ENCODE measurements around the gene SLC6A18. TPM values are rescaled to one million over a fixed set of nuclear protein-coding genes. Genes with fewer than 3 reads are reported as not detected.
"Not testable (repeated sequence)": the region's sequence is repeated elsewhere in the genome, so short reads cannot be mapped to it uniquely, and the experiment has no call there.

Gene SLC6A18
- total RNA-seq, 2 donors from 2014 or later = 0.27 TPM; not detected in 1

DNA sequence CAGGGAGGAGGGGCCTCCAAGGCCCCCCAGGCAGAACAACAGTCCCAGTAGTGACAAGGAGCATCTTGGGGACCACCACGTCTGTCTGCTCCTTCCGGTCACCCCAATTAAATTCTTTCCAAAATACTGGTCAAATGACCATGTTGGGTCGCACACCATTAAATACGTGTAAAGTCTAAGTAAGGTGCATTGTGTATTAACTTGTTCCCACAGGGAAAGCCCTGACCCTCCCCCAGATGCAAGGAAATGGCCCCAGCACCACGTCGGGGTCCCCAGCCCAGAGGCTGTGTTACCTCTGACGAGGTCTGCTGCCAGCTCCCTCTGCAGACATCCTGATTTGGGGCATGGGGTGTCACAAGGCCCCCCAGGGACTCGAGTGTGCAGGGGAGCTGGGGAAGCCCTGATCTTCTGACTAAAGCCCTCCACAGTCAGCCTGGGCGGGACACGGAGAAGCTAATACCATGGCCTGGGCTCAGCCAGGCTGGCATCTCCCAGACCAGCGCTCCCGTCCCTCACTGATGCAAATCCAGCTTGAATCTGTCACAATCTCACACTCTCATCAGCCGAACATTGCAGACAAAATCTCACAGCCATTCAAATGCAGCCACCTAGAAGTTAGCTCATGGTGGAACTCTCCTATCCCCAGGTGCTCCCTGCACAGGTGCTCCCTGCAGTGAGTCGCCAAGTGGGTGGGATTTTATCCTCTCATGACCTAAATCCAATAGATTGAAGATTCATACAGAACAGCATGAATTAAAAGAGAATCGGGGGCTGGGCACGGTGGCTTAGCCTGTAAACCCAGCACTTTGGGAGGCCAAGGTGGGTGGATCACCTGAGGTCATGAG is 56.1 kb downstream of the SLC6A18 start:
- DNase-seq = no peak
- intact Hi-C loops (cut with DNase I) = no loop called here
- TF ChIP-seq, protein P1, sequence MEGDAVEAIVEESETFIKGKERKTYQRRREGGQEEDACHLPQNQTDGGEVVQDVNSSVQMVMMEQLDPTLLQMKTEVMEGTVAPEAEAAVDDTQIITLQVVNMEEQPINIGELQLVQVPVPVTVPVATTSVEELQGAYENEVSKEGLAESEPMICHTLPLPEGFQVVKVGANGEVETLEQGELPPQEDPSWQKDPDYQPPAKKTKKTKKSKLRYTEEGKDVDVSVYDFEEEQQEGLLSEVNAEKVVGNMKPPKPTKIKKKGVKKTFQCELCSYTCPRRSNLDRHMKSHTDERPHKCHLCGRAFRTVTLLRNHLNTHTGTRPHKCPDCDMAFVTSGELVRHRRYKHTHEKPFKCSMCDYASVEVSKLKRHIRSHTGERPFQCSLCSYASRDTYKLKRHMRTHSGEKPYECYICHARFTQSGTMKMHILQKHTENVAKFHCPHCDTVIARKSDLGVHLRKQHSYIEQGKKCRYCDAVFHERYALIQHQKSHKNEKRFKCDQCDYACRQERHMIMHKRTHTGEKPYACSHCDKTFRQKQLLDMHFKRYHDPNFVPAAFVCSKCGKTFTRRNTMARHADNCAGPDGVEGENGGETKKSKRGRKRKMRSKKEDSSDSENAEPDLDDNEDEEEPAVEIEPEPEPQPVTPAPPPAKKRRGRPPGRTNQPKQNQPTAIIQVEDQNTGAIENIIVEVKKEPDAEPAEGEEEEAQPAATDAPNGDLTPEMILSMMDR (IDR thresholded peaks at IDR 0.05) = no peak

DNA sequence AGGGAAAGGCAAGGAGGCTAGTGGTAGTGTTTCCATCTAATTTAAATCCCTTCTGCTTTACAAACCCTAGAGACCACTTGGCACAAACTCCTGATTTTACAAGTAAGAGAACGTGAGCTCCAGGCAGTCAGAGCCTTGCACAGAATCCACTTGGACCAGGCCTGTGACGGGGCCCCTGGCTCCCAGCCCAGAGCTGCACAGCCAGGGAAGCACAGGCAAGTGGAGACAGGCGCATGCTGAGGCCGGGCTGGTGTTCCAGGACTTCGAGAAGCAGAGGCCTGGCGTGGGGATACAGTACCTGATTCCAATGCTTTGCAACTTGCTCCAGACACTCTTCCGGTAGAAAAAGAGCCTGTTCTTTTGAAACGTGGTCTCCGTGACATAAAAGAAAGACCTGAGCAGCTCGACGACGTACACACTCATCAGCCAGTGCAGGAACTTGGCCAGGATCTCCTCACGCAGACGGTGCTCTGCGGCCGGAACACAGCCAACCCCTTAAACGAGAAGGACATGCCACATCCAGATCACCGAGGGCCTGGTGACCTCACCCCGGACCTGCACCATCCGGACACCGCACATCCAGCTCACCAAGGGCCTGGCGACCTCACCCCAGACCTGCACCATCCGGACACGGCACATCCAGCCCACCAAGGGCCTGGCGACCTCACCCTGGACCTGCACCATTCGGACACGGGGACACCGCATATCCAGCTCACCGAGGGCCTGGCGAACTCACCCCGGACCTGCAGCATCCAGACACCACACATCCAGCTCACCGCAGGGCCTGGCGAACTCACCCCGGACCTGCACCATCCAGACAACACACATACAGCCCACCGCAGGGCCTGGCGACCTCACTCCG is 57.2 kb downstream of the SLC6A18 start:
- H3K9ac ChIP-seq (ENCODE audit: low read depth in 2 of 2, low read length in 2 of 2) = no peak overlapping the region
- no peak overlapping the region for H3K27ac ChIP-seq
- H3K4me1 ChIP-seq = no peaks in the 10 kb centered on the region
- H3K9me3 ChIP-seq = no peaks in the 10 kb centered on the region
- intact Hi-C loops (cut with DNase I) = no loop called here
- DNase-seq = peak; percentile 15
- TF ChIP-seq, protein P1 (IDR thresholded peaks at IDR 0.05) = no peak
- no peak overlapping the region for H3K4me3 ChIP-seq
- no peaks in the 10 kb centered on the region for H3K27me3 ChIP-seq
- no peaks in the 10 kb centered on the region for H3K36me3 ChIP-seq

More for the DNA sequence above, 56.1 kb downstream of the SLC6A18 start:
- H3K4me3 ChIP-seq = no peak overlapping the region
- no peak overlapping the region for H3K27ac ChIP-seq
- no peak overlapping the region for H3K9ac ChIP-seq (ENCODE audit: low read depth in 2 of 2, low read length in 2 of 2)
- no peaks in the 10 kb centered on the region for H3K27me3 ChIP-seq
- H3K4me1 ChIP-seq = no peaks in the 10 kb centered on the region
- H3K9me3 ChIP-seq = no peaks in the 10 kb centered on the region
- no peaks in the 10 kb centered on the region for H3K36me3 ChIP-seq

DNA sequence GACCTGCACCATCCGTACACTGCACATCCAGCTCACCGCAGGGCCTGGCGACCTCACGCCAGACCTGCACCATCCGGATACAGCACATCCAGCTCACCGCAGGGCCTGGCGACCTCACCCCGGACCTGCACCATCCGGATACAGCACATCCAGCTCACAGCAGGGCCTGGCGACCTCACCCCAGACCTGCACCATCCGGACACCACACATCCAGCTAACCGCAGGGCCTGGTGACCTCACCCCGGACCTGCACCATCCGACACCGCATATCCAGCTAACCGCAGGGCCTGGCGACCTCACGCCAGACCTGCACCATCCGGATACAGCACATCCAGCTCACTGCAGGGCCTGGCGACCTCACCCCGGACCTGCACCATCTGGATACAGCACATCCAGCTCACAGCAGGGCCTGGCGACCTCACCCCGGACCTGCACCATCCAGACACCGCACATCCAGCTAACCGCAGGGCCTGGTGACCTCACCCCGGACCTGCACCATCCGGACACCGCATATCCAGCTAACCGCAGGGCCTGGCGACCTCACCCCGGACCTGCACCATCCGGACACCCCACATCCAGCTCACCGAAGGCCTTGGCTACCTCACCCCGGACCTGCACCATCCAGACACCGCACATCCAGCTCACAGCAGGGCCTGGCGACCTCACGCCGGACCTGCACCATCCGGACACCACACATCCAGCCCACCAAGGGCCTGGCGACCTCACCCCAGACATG is 58.0 kb downstream of the SLC6A18 start:
- H3K4me1 ChIP-seq; H3K4me3 ChIP-seq; H3K9me3 ChIP-seq; H3K27me3 ChIP-seq; intact Hi-C loops (cut with DNase I); H3K9ac ChIP-seq (ENCODE audit: low read depth in 2 of 2, low read length in 2 of 2); DNase-seq; H3K27ac ChIP-seq; H3K36me3 ChIP-seq: not testable (repeated sequence)

DNA sequence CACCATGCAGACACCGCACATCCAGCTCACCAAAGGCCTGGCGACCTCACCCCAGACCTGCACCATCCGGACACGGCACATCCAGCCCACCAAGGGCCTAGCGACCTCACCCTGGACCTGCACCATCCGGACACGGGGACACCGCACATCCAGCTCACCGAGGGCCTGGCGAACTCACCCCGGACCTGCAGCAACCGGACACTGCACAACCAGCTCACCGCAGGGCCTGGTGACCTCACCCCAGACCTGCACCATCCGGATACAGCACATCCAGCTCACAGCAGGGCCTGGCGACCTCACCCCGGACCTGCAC is 58.5 kb downstream of the SLC6A18 start:
- H3K27ac ChIP-seq; H3K4me1 ChIP-seq; H3K4me3 ChIP-seq; H3K9ac ChIP-seq (ENCODE audit: low read depth in 2 of 2, low read length in 2 of 2); DNase-seq; intact Hi-C loops (cut with DNase I); H3K27me3 ChIP-seq; H3K9me3 ChIP-seq; H3K36me3 ChIP-seq: not testable (repeated sequence)

DNA sequence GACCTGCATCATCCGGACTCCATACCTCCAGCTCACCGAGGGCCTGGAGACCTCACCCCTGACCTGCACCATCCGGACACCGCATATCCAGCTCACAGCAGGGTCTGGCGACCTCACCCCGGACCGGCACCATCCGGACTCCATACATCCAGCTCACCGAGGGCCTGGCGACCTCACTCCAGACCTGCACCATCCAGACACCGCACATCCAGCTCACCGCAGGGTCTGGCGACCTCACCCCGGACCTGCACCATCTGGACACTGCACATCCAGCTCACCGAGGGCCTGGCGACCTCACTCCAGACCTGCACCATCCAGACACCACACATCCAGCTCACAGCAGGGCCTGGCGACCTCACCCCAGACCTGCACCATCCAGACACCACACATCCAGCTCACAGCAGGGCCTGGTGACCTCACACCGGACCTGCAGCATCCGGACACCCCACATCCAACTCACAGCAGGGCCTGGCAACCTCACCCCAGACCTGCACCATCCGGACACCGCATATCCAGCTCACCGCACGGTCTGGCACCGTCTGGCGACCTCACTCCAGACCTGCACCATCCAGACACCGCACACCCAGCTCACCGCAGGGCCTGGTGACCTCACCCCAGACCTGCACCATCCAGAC is 59.3 kb downstream of the SLC6A18 start:
- intact Hi-C loops (cut with DNase I) = not testable (repeated sequence)

DNA sequence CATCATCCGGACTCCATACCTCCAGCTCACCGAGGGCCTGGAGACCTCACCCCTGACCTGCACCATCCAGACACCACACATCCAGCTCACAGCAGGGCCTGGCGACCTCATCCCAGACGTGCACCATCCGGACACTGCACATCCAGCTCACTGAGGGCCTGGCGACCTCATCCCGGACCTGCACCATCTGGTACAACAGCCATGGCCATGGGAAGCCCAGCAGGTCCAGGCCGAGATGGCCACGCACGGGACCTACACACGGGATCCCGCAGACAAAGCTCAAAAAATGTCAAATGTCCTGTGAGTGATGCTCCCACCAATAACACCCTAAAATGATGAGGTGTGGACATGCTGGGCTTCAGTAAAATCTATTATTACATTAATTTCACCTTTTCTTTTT is 60.0 kb downstream of the SLC6A18 start:
- Histone ChIP-seq H3K9ac (ENCODE audit: low read depth in 2 of 2, low read length in 2 of 2) (no peak overlapping the region), H3K4me1 (no peaks in the 10 kb centered on the region), H3K36me3 (no peaks in the 10 kb centered on the region), H3K9me3 (no peaks in the 10 kb centered on the region), H3K27ac (no peak overlapping the region), H3K27me3 (no peaks in the 10 kb centered on the region), H3K4me3 (no peak overlapping the region)
- no peak for DNase-seq
- intact Hi-C loops (cut with DNase I) = no loop called here
- TF ChIP-seq, protein P1 (IDR thresholded peaks at IDR 0.05) = no peak

More for the DNA sequence above, 59.3 kb downstream of the SLC6A18 start:
- H3K9ac ChIP-seq (ENCODE audit: low read depth in 2 of 2, low read length in 2 of 2); H3K27me3 ChIP-seq; H3K4me3 ChIP-seq; H3K4me1 ChIP-seq; H3K27ac ChIP-seq; H3K9me3 ChIP-seq; H3K36me3 ChIP-seq; DNase-seq: not testable (repeated sequence)

Measured in colonic mucosa (tissue), 4 donors.